Measurements from ENCODE around the gene TUT1. TPM values are rescaled to one million over a fixed set of nuclear protein-coding genes. Genes with fewer than 3 reads are reported as not detected.
A peak's percentile ranks its signal among the peaks of the same experiment; 100 is the strongest.

TUT1 gene
- total and polyA plus RNA-seq, 12 donors: 7.0 to 67.6 (median 15.5) TPM

- H3K36me3 ChIP-seq (replicated peaks in 1 of 2): peaks cover 0 to 39% of the 10 kb centered on the region in 2 donors
- peaks cover 9 to 19% of the 10 kb centered on the region in 2 donors for H3K4me1 ChIP-seq (replicated peaks in 1 of 2)
- H3K4me3 ChIP-seq: peak overlapping the region in 3 of 4 donors; percentile 35 to 67 (median 65)
- peak overlapping the region; percentile 50 to 95 (median 85) for H3K27ac ChIP-seq
- H3K27me3 ChIP-seq: no peaks in the 10 kb centered on the region
- DNase-seq: peak in 6 of 7 donors; percentile 53 to 72 (median 57)
- TF ChIP-seq POLR2A (IDR thresholded peaks at IDR 0.05): no peak
- TF ChIP-seq CTCF (IDR thresholded peaks at IDR 0.05): peak in 1 of 6 experiments; percentile 11
- no peaks in the 10 kb centered on the region for H3K9me3 ChIP-seq (replicated peaks in 1 of 3)
- WGBS, 4 donors: 2% methylated on average over 34 of the region's 34 CpGs
- intact Hi-C loops (cut with DNase I): no loop called here
Measured at GRCh38 chr11:62611705-62612365, 20.5 kb upstream of the TUT1 start.

- Histone ChIP-seq H3K27me3 (no peaks in the 10 kb centered on the region), H3K9me3 (replicated peaks in 1 of 3) (no peaks in the 10 kb centered on the region), H3K36me3 (replicated peaks in 1 of 2) (peaks cover 0 to 36% of the 10 kb centered on the region in 2 donors), H3K4me3 (peak overlapping the region in 1 of 4 donors; percentile 67), H3K4me1 (replicated peaks in 1 of 2) (peaks cover 9 to 19% of the 10 kb centered on the region in 2 donors), H3K27ac (peak overlapping the region in 2 of 5 donors; percentile 93 to 95)
- intact Hi-C loops (cut with DNase I): no loop called here
- DNase-seq: no peak
- 66 to 77% (median 70%) methylated on average over 12 to 28 of the region's 28 CpGs for WGBS, 4 donors
- TF ChIP-seq CTCF (IDR thresholded peaks at IDR 0.05) (no peak), POLR2A (IDR thresholded peaks at IDR 0.05) (no peak)
Measured at GRCh38 chr11:62610814-62611704, 19.7 kb upstream of the TUT1 start.

GRCh38 chr11:62610403-62610802 lies 19.1 kb upstream of the TUT1 start:
- no peaks in the 10 kb centered on the region for H3K9me3 ChIP-seq (replicated peaks in 1 of 3)
- no peaks in the 10 kb centered on the region for H3K27me3 ChIP-seq
- no peak overlapping the region for H3K4me3 ChIP-seq
- H3K27ac ChIP-seq: peak overlapping the region in 1 of 5 donors; percentile 95
- no peak for DNase-seq
- peaks cover 9 to 19% of the 10 kb centered on the region in 2 donors for H3K4me1 ChIP-seq (replicated peaks in 1 of 2)
- TF ChIP-seq CTCF (IDR thresholded peaks at IDR 0.05) (no peak), POLR2A (IDR thresholded peaks at IDR 0.05) (no peak)
- peaks cover 0 to 40% of the 10 kb centered on the region in 2 donors for H3K36me3 ChIP-seq (replicated peaks in 1 of 2)
- intact Hi-C loops (cut with DNase I): no loop called here
- 79 to 90% (median 88%) methylated on average over 4 to 6 of the region's 6 CpGs for WGBS, 4 donors

- Histone ChIP-seq H3K36me3 (replicated peaks in 1 of 2) (peaks cover 0 to 42% of the 10 kb centered on the region in 2 donors), H3K9me3 (replicated peaks in 1 of 3) (no peaks in the 10 kb centered on the region), H3K4me1 (replicated peaks in 1 of 2) (peaks cover 9 to 19% of the 10 kb centered on the region in 2 donors), H3K4me3 (no peak overlapping the region), H3K27me3 (no peaks in the 10 kb centered on the region), H3K27ac (no peak overlapping the region)
- TF ChIP-seq POLR2A (IDR thresholded peaks at IDR 0.05) (no peak), CTCF (IDR thresholded peaks at IDR 0.05) (no peak)
- WGBS, 4 donors: 91 to 94% (median 94%) methylated on average over 12 of the region's 12 CpGs
- intact Hi-C loops (cut with DNase I): no loop called here
- DNase-seq: no peak
Measured at GRCh38 chr11:62608776-62609175, 17.5 kb upstream of the TUT1 start.
